SK-N-DZ (cell line): ENCODE measurements around the gene DRGX.

ENCODE experiments used
- DNase-seq: peaks from one replicate; pipeline ENCODE4 v3.0.0-alpha.2; 2015; ENCODE audit warnings: low spot score

The DRGX gene

GRCh38 chr10:49347342-49347741 lies 48.5 kb downstream of the DRGX start:
- DNase-seq, result no peak

- DNase-seq, result no peak
Observed at GRCh38 chr10:49344840-49345239, 51.0 kb downstream of the DRGX start.

- DNase-seq, result no peak
Observed at GRCh38 chr10:49338604-49339003, 57.3 kb downstream of the DRGX start.

- no peak for DNase-seq
Observed at GRCh38 chr10:49335364-49335972, 60.4 kb downstream of the DRGX start.

- no peak for DNase-seq
Observed at GRCh38 chr10:49334964-49335363, 60.9 kb downstream of the DRGX start.

GRCh38 chr10:49333192-49333591 lies 62.7 kb downstream of the DRGX start:
- no peak for DNase-seq

GRCh38 chr10:49332768-49333167 lies 63.1 kb downstream of the DRGX start:
- DNase-seq, result no peak

- no peak for DNase-seq
Observed at GRCh38 chr10:49332333-49332732, 63.6 kb downstream of the DRGX start.

GRCh38 chr10:49331431-49331830 lies 64.5 kb downstream of the DRGX start:
- DNase-seq, result no peak

GRCh38 chr10:49330127-49330665 lies 65.7 kb downstream of the DRGX start:
- DNase-seq, result no peak

GRCh38 chr10:49329146-49329505 lies 66.8 kb downstream of the DRGX start:
- no peak for DNase-seq

GRCh38 chr10:49328401-49329145 lies 67.3 kb downstream of the DRGX start:
- no peak for DNase-seq

GRCh38 chr10:49327036-49327813 lies 68.7 kb downstream of the DRGX start:
- no peak for DNase-seq

GRCh38 chr10:49325916-49326783 lies 69.7 kb downstream of the DRGX start:
- DNase-seq, result no peak

GRCh38 chr10:49325131-49325915 lies 70.6 kb downstream of the DRGX start:
- no peak for DNase-seq

GRCh38 chr10:49324711-49325110 lies 71.2 kb downstream of the DRGX start:
- DNase-seq, result peak; percentile 32

- no peak for DNase-seq
Observed at GRCh38 chr10:49323896-49324270, 72.0 kb downstream of the DRGX start.

- DNase-seq, result no peak
Observed at GRCh38 chr10:49323171-49323895, 72.6 kb downstream of the DRGX start.

GRCh38 chr10:49322371-49323170 lies 73.3 kb downstream of the DRGX start:
- no peak for DNase-seq
